Measurements from ENCODE around the gene CCL11.

- TF ChIP-seq, protein P1, sequence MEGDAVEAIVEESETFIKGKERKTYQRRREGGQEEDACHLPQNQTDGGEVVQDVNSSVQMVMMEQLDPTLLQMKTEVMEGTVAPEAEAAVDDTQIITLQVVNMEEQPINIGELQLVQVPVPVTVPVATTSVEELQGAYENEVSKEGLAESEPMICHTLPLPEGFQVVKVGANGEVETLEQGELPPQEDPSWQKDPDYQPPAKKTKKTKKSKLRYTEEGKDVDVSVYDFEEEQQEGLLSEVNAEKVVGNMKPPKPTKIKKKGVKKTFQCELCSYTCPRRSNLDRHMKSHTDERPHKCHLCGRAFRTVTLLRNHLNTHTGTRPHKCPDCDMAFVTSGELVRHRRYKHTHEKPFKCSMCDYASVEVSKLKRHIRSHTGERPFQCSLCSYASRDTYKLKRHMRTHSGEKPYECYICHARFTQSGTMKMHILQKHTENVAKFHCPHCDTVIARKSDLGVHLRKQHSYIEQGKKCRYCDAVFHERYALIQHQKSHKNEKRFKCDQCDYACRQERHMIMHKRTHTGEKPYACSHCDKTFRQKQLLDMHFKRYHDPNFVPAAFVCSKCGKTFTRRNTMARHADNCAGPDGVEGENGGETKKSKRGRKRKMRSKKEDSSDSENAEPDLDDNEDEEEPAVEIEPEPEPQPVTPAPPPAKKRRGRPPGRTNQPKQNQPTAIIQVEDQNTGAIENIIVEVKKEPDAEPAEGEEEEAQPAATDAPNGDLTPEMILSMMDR (IDR thresholded peaks at IDR 0.05): no peak
- no peak for TF ChIP-seq POLR2A (IDR thresholded peaks at IDR 0.05)
These were observed 6.3 kb downstream of the CCL11 start for GRCh38 chr17:34291721-34292348.
